SK-MEL-5 (cell line): ENCODE measurements around the gene EXO1. TPM values are rescaled to one million over a fixed set of nuclear protein-coding genes. Genes with fewer than 3 reads are reported as not detected.

Experiments used
- DNase-seq: peaks from one replicate; pipeline ENCODE4 v3.0.0-alpha.2; 2016; ENCODE audit warnings: low read depth, low spot score
- in situ Hi-C: cut with HindIII; loops from 2 replicates; pipeline ENCODE4 v1.10.0; 2016; ENCODE audit warnings: low sequenced_read_pairs, high pct_unique_total_duplicates, low pct_unique_long_range_greater_than_20kb
- total RNA-seq: library from RNA; depleted of rRNA; stranded (reverse); fragments of >200 nt; shearing (Covaris generic); gene quantifications from 2 replicates; pipeline ENCODE4 v1.2.3, GENCODE V29; 2014; rRNA removed

Gene EXO1
- total RNA-seq, 1 experiment from 2014 or later = 34.6 TPM

DNA sequence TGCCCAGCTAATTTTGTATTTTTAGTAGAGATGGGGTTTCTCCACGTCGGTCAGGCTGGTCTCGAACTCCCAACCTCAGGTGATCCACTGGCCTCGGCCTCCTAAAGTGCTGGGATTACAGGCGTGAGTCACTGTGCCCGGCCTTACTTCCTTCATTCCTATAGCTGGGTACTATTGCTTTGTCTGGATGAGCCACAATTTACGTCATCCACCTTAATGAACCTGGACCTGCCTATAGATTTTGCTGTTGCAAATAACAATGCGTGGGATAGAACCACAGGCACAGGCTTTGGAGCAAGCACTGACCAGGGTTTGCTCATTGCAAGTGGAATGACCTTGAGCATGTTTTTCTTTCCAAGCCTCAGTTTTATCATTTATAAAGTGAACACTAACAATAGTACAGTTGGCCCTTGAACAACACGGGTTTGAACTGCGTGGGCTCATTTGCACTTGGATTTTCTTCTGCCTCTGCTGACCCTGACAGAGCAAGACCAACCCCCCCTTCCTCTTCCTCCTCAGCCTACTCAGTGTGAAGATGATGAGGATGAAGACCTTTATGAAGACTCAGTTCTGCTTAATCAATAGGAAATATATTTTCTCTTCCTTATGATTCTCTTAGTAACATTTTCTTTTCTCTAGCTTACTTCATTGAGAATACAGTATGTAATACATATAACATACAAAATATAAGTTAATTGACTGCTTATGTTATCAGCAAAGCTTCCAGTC lies 76.2 kb downstream of the EXO1 start:
- in situ Hi-C loops = no loop called here
- DNase-seq = no peak

DNA sequence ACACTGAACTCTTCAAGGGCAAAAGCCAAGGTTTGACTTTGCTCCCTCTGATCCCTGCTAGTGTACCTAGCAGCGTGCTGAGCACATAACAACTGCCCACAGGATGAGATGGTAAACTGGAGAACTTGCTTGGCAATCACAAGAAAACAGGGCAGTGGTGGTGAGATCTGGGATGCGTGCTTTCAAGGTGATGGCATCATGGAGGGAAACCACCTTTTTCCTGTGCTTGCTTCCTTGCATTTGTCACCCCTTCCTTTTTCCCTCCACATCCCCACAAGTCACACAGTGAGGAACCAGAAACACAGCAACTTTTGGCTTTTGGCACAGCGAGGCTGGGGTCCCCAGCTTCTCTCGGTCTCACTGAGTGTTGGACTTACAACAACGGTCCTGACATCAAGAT lies 78.1 kb downstream of the EXO1 start:
- in situ Hi-C loops = no loop called here
- no peak for DNase-seq

DNA sequence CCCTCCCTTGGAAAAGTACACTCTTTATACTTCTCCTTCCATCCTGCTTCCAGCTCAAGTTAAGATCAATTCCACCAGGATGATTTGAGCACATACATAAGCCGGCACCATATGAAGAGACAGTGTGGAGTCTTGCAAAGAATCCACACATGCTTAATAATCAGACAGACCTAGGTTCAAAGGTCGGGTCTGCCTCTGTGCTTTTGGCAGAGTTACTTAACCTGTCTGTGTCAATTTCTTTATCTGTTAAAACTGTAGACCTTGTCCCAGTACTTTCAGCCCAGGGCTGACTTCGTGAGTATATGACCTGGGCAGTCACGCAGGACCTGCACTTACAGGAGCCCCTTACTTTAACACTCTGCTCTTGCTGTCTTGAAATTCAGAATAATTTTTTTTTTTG lies 79.3 kb downstream of the EXO1 start:
- in situ Hi-C loops = no loop called here
- DNase-seq = no peak

DNA sequence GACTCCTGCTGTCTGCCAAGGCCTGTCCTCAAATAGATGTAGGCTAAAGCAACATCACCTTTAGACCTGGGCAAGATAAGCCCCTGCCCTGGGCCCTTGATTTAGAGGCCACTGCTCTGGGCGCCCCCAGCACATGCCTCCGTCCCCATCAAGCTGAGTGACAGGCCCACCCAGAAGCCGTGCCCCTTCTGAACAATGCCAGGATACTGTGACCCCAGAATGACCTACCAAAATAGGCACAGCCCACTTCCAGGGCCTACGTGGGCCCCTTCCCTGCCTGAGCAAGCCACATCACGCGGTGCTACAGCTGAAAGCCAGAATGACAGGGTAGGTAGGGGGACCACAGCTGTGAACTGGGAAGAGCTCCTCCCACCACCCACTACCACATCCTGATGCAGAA lies 84.8 kb downstream of the EXO1 start:
- in situ Hi-C loops = no loop called here
- no peak for DNase-seq

DNA sequence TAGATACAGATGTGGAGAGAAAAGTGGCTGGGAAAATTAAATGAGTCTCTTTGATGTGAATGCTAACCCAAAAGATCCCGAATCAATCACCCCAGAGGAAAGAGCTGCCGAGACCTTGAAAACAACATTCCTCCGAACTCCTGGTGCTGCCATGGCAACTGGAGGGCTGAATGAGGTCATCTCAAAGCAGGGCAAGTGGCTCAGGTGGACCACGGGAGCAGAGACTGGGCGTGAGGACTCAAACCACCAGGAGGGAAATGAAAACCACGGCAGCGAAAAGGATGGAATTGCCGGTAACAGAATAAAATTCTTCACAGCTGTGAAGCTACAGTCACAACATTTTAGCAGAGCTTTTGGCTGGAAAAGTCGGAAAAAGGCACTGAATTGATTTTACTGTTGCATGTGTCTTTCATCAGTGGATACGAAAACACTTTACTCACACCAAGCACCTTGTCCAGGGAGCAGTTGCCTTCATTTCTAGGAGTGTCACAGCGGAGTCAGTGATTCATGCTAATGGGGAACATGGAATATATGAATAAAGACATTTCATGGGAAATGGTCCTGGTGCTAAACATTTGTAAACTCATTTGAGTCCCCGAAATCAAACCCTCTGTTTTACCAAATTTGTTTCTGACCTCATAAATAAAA lies 86.3 kb downstream of the EXO1 start:
- no peak for DNase-seq
- in situ Hi-C loops = no loop called here

DNA sequence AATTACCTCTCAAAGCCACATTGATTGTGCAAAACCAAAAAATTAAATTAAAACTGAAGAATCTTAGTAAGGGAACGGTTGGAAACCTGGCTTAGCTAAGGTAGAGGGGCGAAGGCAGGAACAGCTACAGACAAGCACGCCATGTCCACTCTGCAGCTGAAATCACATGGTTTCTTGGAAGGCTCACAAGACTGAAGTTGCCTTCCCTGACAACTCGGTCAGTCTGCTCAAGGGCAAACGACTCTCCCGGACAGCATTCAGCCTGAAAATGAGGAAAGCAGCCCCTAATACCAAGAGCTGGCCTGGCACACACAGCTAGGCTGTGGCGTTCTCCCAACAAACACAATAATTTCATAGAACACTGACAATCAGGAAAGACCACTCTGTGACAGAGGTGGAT lies 86.9 kb downstream of the EXO1 start:
- in situ Hi-C loops = no loop called here
- peak; percentile 13 for DNase-seq

Other genes with a start within 250 kb of the EXO1 start
- 10.8 and 11.6 TPM in 2 replicates for gene CHML, start 207.8 kb upstream of the EXO1 start, total RNA-seq
- 8.8 and 10.2 TPM in 2 replicates for gene OPN3, start 207.8 kb upstream of the EXO1 start, total RNA-seq
- not detected in 2 replicates for gene WDR64, start 195.9 kb upstream of the EXO1 start, total RNA-seq
- not detected in 2 replicates for gene BECN2, start 109.6 kb downstream of the EXO1 start, total RNA-seq
- gene MAP1LC3C, start 150.9 kb downstream of the EXO1 start, total RNA-seq = 0.13 TPM in 1 of 2 replicates, not detected in the other